Liver (tissue), 9 donors: ENCODE data around the gene AKT3. TPM values are rescaled to one million over a fixed set of nuclear protein-coding genes. Genes with fewer than 3 reads are reported as not detected.
A peak's percentile ranks its signal among the peaks of the same experiment; 100 is the strongest.

Experiments
- DNase-seq: peaks from one replicate; pipeline ENCODE4 v3.0.0-alpha.2; 2017; ENCODE audit warnings: low spot score
- H3K27ac ChIP-seq, 2 donors: one replicate each; pipeline ENCODE4 v1.7.0; 2013; ENCODE audit warnings: inconsistent platforms in 2 of 2, low read length in 2 of 2, control low read depth in 1 of 2, low read depth in 1 of 2, mild to moderate bottlenecking in 1 of 2
- H3K27me3 ChIP-seq, 4 donors: one replicate each; pipeline versions ENCODE4 v1.6.1 to v1.7.0; 2013; ENCODE audit warnings: low read length in 3 of 4, inconsistent platforms in 1 of 4, mild to moderate bottlenecking in 1 of 4, moderate library complexity in 1 of 4; ENCODE audit not compliant: control insufficient read depth in 4 of 4, insufficient read depth in 4 of 4
- H3K36me3 ChIP-seq, 4 donors: one replicate each; pipeline versions ENCODE4 v1.6.1 to v1.7.0; 2013; ENCODE audit warnings: low read length in 3 of 4, mild to moderate bottlenecking in 3 of 4, low read depth in 1 of 4, moderate library complexity in 1 of 4; ENCODE audit not compliant: control insufficient read depth in 4 of 4, insufficient read depth in 3 of 4
- H3K4me1 ChIP-seq, 4 donors: one replicate each; pipeline versions ENCODE4 v1.6.1 to v1.7.0; 2013; ENCODE audit warnings: low read length in 3 of 4, mild to moderate bottlenecking in 3 of 4, moderate library complexity in 1 of 4; ENCODE audit not compliant: control insufficient read depth in 4 of 4, insufficient read depth in 4 of 4
- H3K4me3 ChIP-seq, 3 donors: one replicate each; pipeline versions ENCODE4 v1.6.1 to v1.7.0; 2013; ENCODE audit warnings: low read length in 3 of 3, control low read depth in 1 of 3, low read depth in 1 of 3, mild to moderate bottlenecking in 1 of 3
- H3K9ac ChIP-seq, 2 donors: one replicate each; pipeline ENCODE4 v1.7.0; 2013; ENCODE audit warnings: low read length in 2 of 2, mild to moderate bottlenecking in 2 of 2, moderate library complexity in 2 of 2, control low read depth in 1 of 2, low read depth in 1 of 2
- H3K9me3 ChIP-seq, 4 donors: one replicate each; pipeline versions ENCODE4 v1.6.1 to v1.7.0; 2013; ENCODE audit warnings: low read length in 3 of 4; ENCODE audit not compliant: control insufficient read depth in 4 of 4
- ATF3 ChIP-seq: IDR thresholded peaks from 2 replicates; pipeline ENCODE4 v1.6.1; 2016; ENCODE audit warnings: antibody characterized with exemption
- CTCF ChIP-seq: fragments of 150-350 bp; IDR thresholded peaks from 2 replicates; pipeline ENCODE4 v1.5.1; 2017; ENCODE audit warnings: improper control_type of control experiment, low read depth, low read length; ENCODE audit not compliant: missing input control
- EGR1 ChIP-seq, 2 donors: IDR thresholded peaks; 2 replicates each; pipeline ENCODE4 v1.6.1; 2016 to 2018; ENCODE audit warnings: antibody characterized with exemption in 2 of 2, low read depth in 2 of 2
- FOXA1 ChIP-seq: IDR thresholded peaks from 2 replicates; pipeline ENCODE4 v1.6.1; 2016; ENCODE audit warnings: antibody characterized with exemption
- FOXA2 ChIP-seq: IDR thresholded peaks from 2 replicates; pipeline ENCODE4 v1.6.1; 2016; ENCODE audit warnings: antibody characterized with exemption
- GABPA ChIP-seq, 2 donors: IDR thresholded peaks in 1 of 2; conservative IDR thresholded peaks in 1 of 2; 2 replicates each; pipeline ENCODE4 v1.6.1; 2016; ENCODE audit warnings: antibody characterized with exemption in 2 of 2, mild to moderate bottlenecking in 1 of 2, moderate library complexity in 1 of 2
- HNF4A ChIP-seq, 2 donors: conservative IDR thresholded peaks; 2 replicates each; pipeline ENCODE4 v1.6.1; 2016; ENCODE audit warnings: antibody characterized with exemption in 2 of 2, mild to moderate bottlenecking in 2 of 2
- HNF4G ChIP-seq: IDR thresholded peaks from 2 replicates; pipeline ENCODE4 v1.6.1; 2016; ENCODE audit warnings: antibody characterized with exemption
- JUND ChIP-seq, 2 donors: IDR thresholded peaks; 2 replicates each; pipeline ENCODE4 v1.6.1; 2016; ENCODE audit warnings: antibody characterized with exemption in 2 of 2
- MAX ChIP-seq: IDR thresholded peaks from 2 replicates; pipeline ENCODE4 v1.6.1; 2016; ENCODE audit warnings: antibody characterized with exemption
- NR2F2 ChIP-seq: IDR thresholded peaks from 2 replicates; pipeline ENCODE4 v1.6.1; 2016; ENCODE audit warnings: antibody characterized with exemption
- RAD21 ChIP-seq, 2 donors: IDR thresholded peaks; 2 replicates each; pipeline ENCODE4 v1.6.1; 2016; ENCODE audit warnings: antibody characterized with exemption in 2 of 2, mild to moderate bottlenecking in 2 of 2
- RXRA ChIP-seq, 2 donors: IDR thresholded peaks; 2 replicates each; pipeline ENCODE4 v1.6.1; 2017 to 2018; ENCODE audit warnings: antibody characterized with exemption in 2 of 2, mild to moderate bottlenecking in 1 of 2
- SP1 ChIP-seq: IDR thresholded peaks from 2 replicates; pipeline ENCODE4 v1.6.1; 2018; ENCODE audit warnings: antibody characterized with exemption, mild to moderate bottlenecking
- TAF1 ChIP-seq: conservative IDR thresholded peaks from 2 replicates; pipeline ENCODE4 v1.6.1; 2016; ENCODE audit warnings: antibody characterized with exemption, mild to moderate bottlenecking
- ZBTB33 ChIP-seq: IDR thresholded peaks from 2 replicates; pipeline ENCODE4 v1.6.1; 2016; ENCODE audit warnings: antibody characterized with exemption
- WGBS: extraction: QIAGEN DNeasy Blood & Tissue Kit; methylation state at CpG from one replicate; pipeline ENCODE4 v1.1.7; 2013; 5-methylcytosine and 5-hydroxymethylcytosine counted together
- polyA plus RNA-seq, 2 donors: library from polyadenylated mRNA; stranded (reverse) in 1 of 2; unstranded in 1 of 2; fragments of 200-250 nt in 1 of 2; fragments of >200 nt in 1 of 2; fragmentation: Nextera tagmentation in 1 of 2; extraction: Ambion mirVana in 1 of 2; gene quantifications; one replicate each; pipeline versions ENCODE4 v1.2.1 to v1.2.3, GENCODE V29; 2013 to 2015
- total RNA-seq, 2 donors: library from RNA; depleted of rRNA; stranded (reverse); fragments of >200 nt; gene quantifications; one replicate each; pipeline ENCODE4 v1.2.3, GENCODE V29; 2014
- donor health status: healthy.
- donor health status: healthy.
- donor health status: healthy.
- donor health status: healthy.
- donor health status: healthy.

The AKT3 gene
- total and polyA plus RNA-seq, 4 donors: 1.7 to 7.6 (median 2.8) TPM

GRCh38 chr1:243452092-243452491 lies 398.0 kb downstream of the AKT3 start:
- no peaks in the 10 kb centered on the region for H3K9me3 ChIP-seq
- H3K27ac ChIP-seq: peak overlapping the region; percentile 6 to 49
- H3K9ac ChIP-seq: no peak overlapping the region
- no peaks in the 10 kb centered on the region for H3K36me3 ChIP-seq
- peaks cover 10 to 47% (median 14%) of the 10 kb centered on the region in 4 donors for H3K4me1 ChIP-seq
- TF ChIP-seq FOXA1: no peak
- TF ChIP-seq TAF1: no peak
- TF ChIP-seq NR2F2: no peak
- TF ChIP-seq HNF4A (conservative IDR thresholded peaks at IDR 0.05): no peak
- TF ChIP-seq CTCF: no peak
- no peak for TF ChIP-seq RAD21 (IDR thresholded peaks at IDR 0.05)
- TF ChIP-seq MAX: no peak
- 83% methylated on average over 2 of the region's 2 CpGs for whole genome bisulfite sequencing
- no peaks in the 10 kb centered on the region for H3K27me3 ChIP-seq
- H3K4me3 ChIP-seq: no peak overlapping the region
- DNase-seq: no peak

GRCh38 chr1:243449373-243449772 lies 400.7 kb downstream of the AKT3 start:
- no peak overlapping the region for H3K27ac ChIP-seq
- 93% methylated on average over 6 of the region's 6 CpGs for WGBS
- DNase-seq: no peak
- no peak overlapping the region for H3K4me3 ChIP-seq
- H3K9me3 ChIP-seq: no peaks in the 10 kb centered on the region
- H3K9ac ChIP-seq: no peak overlapping the region
- H3K27me3 ChIP-seq: no peaks in the 10 kb centered on the region
- no peaks in the 10 kb centered on the region for H3K36me3 ChIP-seq
- no peak for TF ChIP-seq ZBTB33
- no peak for TF ChIP-seq FOXA1
- no peak for TF ChIP-seq SP1
- no peak for TF ChIP-seq NR2F2
- TF ChIP-seq ATF3: no peak
- TF ChIP-seq HNF4G: no peak
- no peak for TF ChIP-seq JUND (IDR thresholded peaks at IDR 0.05)
- no peak for TF ChIP-seq CTCF
- no peak for TF ChIP-seq RAD21 (IDR thresholded peaks at IDR 0.05)
- no peak for TF ChIP-seq TAF1
- no peak for TF ChIP-seq MAX
- TF ChIP-seq GABPA (IDR thresholded peaks at IDR 0.05 in 1 of 2, conservative IDR thresholded peaks at IDR 0.05 in 1 of 2): no peak
- no peak for TF ChIP-seq FOXA2
- no peak for TF ChIP-seq EGR1 (IDR thresholded peaks at IDR 0.05; ENCODE audit: low read depth in 2 of 2)
- no peak for TF ChIP-seq RXRA (IDR thresholded peaks at IDR 0.05)
- H3K4me1 ChIP-seq: peaks cover 3 to 28% (median 9%) of the 10 kb centered on the region in 4 donors
